ENCODE data around the gene IL1R1.

Gene IL1R1

DNA sequence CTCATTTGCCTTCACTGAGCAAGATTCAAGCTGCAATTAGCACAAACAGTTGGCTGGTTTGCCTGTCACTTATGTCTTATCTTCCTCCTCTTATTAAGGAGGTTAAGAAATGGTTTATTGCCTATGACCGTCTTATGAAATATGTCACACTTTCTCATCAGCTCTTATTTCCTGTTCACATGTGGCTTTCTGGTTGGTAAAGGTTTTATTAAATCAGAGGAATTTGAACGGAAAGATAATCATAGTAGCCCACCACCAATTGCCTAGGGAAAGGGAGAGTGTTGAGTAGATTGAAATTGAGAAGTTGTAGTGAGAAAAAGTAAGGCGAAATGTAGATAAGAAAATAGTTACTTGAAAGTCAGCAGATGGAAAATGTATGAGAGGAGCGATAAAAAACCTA, 4.2 kb upstream of the IL1R1 start:
- no peak for DNase-seq (ENCODE audit: low spot score)

DNA sequence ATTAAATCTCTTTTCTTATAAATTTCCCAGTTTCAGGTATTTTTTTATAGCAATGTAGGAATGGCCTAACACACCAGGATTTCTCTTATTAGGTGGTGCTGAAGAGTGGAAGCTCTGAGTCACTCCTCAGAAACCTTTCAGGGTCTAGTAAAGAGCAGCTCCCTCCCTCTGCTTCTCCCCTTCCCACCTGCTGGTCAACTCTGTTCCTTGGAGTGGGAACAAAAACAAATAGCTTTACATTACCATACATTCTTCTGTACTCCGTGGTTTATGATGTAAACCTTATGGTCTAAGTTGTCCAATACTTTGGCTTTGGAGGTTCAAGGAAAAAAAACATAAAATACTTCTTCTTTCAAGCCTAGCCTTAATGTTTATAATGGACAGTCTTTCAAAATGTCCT, 2.7 kb upstream of the IL1R1 start:
- DNase-seq (ENCODE audit: low spot score), result no peak

DNA sequence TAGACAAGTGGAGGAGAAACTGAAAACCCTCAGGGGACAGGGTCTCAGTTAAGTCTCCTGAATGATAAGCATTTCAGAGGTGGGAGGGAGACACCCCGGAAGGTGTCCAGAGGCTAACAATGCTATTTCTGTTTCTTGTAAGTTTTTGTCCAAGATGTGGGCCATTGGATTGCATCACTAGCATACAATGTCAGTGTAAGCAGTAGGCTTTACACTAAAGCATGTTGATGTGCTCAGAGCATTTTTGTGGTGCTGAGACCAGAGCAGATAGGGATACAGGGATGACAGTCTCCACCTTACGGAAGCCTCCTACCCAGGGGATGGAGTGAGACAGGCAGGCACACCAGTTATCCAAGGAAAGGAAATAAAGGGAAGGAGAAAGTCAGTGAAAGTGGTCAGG, 2.2 kb upstream of the IL1R1 start:
- no peak for DNase-seq (ENCODE audit: low spot score)

DNA sequence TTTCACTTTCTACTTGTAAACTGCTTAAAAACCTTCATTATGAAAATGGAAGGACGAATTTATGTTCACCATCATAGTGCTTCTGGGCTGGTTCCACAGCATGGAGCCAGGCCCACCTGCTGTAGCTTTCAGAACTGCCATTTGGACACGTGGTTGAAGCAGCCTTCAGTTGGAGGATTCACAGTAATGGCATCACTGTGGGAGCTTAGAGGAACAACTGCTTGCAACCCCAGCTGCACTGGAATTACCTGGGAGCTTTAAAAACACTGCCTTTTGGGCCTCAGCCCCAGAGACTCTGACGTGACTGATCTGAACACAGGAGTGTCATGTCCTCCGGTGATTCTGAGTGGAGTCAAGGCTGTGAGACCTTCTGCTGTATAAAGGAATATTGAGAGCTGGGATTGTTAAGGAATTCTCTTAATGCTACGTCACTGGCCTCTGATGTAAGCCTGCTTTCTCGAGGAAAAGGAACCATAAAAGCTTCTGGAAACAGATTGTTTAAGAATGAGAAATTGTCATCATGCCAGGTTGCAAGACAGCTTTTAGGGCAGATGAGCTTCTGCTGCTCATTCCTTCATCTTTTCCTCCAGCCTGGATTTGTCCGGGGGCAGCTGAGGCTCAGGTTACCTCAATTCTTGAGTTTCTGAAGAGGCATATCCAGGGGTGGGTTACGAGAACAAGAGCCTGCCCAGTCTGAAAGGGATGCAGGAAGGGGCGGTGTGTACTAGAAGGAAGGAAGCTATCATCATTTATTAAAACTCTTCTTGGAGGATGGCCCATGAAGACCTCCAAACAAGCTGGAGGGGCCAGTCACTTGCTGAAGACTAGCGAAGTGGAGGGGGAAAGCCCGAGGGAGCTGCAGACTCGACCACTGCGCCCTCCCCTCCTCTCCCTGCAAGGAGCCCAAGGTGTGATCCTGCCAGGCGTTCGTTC, 1.3 kb upstream of the IL1R1 start:
- peak; percentile 76 for DNase-seq (ENCODE audit: low spot score)

DNA sequence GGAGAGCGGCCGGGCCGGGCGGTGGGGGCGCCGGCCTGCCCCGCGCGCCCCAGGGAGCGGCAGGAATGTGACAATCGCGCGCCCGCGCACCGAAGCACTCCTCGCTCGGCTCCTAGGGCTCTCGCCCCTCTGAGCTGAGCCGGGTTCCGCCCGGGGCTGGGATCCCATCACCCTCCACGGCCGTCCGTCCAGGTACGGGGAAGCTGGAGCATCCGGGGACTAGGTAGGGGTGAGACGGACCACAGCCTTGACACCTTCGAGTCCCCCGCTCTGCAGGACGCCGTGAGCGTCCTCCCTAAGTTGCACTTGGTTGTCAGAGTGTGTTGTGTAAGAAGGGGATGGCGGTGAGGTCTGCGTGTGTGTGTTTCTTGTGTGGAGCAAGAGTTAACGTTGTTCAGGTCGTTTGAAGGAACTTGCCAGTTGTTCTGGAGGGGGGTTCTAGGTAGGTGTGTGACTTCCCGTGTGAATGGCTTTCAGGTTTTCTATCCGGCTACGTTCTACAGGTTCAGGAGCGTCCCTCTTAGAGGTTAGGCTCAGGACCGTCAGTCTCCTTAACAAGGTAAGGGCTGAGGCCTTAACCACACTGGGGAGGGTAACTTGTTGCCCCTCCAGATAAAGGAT, 393 bp downstream of the IL1R1 start:
- DNase-seq (ENCODE audit: low spot score), result no peak

DNA sequence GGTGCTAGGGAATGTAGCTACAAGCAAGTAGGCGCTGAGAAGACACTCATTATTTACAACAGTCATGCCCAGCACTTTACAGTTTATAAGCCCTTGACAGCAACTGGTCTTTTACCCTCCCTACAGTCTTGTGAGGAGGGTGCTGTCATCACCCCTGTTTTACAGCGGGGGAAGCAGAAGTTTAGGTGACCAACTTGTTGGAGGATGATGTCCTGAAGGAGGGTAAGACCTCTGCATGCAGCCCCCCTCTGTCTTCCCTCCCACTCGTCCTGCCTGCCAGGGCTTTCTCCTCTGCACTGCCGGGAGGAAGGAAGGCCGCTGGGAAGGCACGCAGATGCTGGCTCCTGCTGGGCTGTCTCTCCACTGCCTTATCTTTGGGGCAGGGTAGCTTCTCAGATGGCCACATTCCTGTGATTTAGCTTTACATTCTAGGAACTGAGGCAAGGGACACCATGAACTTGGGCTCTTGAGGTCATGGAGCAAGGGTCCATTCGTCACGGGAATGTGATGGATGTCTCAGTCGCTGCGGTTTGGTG, 972 bp downstream of the IL1R1 start:
- peak; percentile 57 for DNase-seq (ENCODE audit: low spot score)

DNA sequence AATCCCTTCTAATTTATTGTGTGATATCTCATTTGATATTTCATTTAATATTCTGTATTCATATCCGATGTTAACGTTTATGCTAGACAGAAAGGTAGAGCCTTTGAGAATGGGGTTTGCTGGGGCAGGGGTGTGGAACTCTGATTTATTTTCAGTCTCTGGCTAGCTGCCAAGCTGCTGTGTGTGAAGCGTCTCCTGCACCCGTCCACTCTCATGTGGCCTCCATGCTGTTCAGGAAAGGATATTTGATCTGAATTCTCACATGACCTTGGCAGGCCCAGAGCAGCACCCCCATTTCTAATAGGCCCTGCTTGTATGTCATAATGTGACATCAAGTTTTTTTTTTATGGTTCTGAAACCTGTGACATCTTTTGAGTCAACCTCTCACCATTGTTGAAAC, 1.6 kb downstream of the IL1R1 start:
- no peak for DNase-seq (ENCODE audit: low spot score)

DNA sequence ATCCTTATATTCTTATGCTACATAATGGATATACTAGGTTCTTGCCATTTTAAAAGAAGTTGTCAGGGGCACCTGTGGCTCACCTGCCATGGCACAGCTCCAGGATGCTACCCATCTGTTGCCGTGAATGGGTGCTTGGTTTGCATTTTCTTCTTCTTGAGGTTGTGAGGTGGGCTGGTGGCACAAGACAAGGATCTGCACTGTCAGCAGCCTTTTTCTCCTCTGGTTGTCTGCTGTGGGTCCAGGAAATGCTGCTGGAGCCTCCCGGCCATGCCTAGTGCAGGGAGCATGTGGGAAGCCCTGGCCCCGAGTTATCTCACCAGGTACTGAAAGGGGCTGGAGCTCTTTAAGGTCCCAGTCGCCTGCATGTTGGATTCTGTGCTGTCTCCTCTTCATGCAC, 2.6 kb downstream of the IL1R1 start:
- no peak for DNase-seq (ENCODE audit: low spot score)

DNA sequence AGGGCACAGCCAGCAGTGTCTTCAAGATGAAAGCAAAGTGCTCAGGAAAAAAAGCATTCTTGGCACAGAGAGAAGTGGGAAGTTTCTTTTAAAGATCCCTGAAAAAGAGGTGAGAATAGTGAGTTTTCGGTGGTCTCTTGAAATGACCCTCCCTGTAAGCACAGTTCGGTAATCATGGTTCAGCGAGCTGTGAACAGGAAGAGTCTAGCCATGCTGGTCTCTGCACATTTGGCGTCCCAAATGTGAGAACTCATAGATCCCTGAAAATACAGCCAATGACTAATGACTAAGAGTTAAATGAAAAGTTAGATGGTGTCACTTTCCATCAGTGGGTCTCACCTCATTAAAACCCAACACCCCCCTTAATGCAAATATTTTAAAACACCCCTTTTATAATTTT, 3.4 kb downstream of the IL1R1 start:
- DNase-seq (ENCODE audit: low spot score), result no peak

DNA sequence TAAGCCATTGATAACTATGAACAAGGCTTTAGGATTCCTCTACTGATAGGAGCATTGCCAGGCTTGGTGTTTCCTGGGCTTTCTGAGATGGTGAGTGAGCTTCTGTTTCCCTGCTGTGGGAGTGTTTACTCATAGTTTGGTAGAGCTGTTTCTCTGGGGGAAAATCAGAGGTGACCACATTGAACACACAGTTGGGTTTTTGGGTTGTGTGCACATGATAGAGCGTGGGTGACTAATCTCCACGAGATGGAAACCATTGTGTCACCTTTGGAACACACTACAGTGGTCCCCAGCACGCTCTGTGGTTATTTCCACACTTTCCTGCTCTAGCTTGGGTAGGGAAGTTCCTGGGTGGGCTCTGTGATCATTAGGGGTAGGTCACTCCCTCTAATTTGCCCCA, 5.4 kb downstream of the IL1R1 start:
- DNase-seq (ENCODE audit: low spot score), result no peak

DNA sequence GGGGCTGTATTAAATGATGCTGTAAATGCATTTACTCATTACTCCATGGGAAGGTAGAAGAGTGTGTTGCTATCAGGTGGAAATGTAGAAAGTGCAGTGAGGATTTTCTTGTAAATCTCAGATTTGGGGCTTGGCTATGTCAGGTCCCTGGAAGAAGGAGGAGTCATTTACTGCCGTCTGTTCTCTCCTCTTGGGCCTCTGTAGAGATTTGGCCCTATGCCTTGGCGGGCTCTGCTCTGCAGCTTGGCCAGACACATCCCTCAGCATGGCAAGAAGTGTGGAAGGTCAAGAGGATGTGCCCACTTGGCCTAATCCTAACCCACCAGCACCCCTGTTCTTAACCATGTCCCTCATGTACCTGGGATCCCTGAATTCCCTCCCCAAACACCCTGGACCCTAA, 6.7 kb downstream of the IL1R1 start:
- no peak for DNase-seq (ENCODE audit: low spot score)

DNA sequence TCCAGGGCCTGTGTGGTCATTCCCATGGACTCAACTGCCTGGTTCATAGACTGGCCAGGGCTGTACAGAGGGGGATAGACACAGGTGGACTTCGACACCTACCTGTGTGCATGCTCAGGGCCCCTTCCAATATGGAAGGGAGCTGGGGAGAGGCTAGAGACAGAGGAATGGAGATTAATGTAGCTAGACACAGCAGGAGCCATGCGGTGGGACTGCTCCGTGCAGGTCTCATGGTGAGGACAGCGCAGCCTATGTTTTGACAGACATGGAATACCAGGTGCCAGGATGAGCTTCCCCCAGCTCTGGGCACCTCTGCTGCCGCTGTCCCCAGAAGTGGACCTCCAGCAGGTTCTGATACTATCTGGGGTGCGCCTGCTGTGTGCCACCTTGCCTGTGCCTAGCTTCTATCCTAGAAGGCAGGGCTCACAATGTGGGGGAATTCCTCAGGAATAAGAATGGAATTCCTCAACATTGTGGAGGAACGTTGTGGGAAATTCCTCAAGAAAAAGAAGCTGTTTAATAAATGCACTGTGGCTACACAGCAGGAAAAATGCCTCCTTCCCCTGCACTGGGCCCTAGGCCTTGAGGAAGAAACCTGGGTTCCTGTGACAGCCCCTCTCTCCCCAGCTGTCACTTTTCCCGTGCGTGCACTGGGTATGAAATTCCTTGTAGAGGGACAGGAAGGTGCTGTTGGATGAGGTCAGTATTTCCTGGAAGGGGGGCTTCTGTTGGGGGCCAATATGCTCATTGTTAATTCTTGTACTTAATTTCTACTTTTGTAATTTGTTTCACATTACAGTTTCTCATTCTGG, 7.3 kb downstream of the IL1R1 start:
- no peak for DNase-seq (ENCODE audit: low spot score)

DNA sequence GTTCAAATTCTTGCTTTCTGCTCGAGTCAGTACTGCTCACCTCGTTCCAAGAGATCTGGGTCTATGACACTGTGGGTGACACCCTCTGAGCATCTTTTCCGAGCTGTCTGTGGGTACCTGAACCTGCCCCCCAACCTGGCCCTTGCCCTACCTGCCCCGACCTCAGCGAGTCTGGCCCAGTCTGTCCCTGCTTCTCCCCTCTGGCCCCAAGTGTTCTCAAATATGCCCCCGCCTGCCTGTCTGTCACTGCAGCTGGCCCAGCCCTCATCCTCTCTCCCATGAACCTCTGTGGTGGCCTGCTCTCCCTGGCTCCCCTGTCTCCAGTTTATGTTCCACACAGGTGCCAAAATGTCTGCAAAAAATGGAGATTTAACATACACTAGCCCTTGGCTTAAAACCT, 11.8 kb downstream of the IL1R1 start:
- no peak for DNase-seq (ENCODE audit: low spot score)

DNA sequence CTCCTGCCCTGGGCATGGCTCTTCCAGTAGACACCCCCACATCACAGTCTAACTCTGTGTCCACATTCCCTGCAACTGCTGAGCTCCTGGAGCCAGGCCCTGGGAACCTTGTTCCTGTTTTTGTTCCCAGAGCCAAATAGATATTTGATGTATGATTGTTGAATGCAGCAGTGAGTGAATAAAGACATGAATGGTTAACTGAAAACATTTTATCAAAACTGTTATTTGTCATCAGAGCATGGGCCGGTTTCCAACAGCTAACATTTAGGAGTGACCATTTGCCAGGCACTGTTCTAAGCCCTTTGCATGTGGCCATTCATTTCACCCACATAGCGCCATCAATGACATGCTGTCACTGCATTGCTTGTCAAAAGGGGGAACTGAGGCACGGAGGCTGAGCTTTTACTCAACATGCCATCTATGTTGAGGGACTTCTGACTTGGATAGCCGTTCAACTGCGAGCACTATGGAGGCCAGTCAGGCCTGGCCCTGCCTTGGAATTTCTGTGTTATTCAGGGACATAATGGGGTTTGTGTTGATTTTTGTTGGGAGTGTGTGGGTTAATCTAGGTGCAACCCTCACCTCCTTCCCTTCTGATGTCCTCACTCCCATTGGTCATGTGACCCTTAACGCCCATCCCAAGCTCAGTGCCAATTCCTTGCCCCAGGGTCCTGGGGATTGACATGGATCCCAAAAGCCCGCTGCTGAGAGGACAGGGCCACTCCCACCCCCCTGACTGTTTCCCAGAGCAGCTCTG, 12.6 kb downstream of the IL1R1 start:
- no peak for DNase-seq (ENCODE audit: low spot score)

DNA sequence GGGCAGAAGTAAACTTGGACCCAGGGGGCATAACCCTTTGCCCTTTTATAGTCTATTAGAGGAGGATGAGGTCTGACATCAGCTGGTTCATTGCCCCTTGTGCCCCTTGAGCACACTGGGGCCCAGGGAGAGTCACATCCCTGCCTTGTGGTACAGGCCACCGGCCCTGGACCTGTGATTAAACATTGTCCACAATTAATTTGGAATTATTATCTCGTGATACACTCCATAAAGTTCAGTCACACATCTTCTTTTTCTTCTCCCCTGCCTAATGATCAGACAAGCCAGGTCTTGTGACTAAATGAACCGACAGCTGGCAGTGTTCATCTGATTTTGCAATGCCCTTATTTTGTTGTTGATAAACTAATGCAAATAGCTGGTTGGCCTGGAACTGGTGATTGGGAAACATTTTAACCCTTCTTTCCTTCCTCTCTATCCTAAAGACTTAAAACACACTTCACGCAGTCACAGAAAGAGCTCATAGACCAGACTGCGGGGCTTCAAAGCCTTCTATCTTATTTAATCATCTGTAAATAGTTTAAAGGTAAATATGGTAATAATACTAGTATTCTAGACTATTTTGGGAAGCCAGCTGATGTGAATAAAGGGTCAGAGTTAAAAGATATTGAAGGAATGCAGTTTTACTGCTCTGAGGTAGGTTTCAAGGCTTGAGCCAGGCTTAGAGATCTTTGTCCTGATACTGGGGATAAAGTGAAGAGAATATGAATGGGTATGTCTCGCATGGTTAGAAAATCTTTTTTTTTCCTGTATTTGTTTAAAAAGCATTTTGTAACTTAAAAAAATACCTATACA, 13.4 kb downstream of the IL1R1 start:
- DNase-seq (ENCODE audit: low spot score), result peak; percentile 49

DNA sequence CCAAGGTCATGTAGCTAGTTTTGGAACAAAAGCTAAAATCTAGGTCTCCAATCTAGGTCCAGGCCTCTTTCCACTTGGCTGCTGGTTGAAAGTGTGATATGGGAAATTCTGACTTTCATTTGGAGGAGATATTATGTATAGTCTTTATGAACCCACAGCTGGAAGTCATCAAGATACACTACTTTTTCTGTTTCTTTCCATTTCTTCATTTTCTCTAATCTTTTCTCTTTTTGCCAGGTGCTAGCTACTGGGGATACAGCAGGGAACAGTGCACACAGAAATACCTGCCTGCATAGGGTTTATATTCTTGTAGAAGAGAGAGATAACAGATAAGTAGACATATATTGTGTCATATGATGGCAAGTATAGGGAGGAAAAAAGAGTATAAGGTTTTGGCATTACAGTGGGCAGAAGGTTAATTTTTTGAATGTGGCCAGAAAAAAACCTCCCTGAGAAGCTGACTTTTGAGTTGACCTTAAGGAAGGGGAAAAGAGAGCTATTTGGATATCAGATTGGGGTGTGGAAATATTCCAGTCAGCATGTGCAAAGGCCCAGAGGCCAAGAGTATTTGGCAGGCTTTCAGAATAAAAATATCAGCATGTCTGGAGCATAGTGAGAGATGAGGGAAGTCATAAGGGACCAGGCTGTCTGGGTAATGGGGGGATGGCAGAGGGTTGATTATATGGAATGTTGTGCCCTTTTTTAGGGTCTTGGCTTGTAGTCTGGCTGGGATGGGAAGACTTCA, 15.6 kb downstream of the IL1R1 start:
- no peak for DNase-seq (ENCODE audit: low spot score)

DNA sequence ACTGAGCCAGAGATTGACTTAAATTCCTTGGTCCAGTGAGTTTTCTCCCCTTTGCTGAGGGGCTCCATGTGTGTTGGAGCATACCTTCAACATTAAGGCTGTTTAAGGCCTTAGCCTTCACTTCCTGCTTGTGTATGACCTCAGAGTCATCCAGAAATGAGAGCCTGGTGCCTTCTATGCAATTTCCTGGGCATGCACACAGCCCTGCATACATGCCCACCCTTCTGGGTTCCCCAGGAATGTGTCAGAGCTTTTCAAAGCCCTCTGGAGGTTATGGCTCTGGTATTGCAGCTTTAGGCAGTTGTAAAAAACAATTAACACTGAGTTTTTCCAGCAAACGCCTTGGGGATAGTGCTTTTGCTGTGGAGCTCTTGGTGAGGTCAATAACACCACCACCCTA, 16.7 kb downstream of the IL1R1 start:
- DNase-seq (ENCODE audit: low spot score), result no peak

DNA sequence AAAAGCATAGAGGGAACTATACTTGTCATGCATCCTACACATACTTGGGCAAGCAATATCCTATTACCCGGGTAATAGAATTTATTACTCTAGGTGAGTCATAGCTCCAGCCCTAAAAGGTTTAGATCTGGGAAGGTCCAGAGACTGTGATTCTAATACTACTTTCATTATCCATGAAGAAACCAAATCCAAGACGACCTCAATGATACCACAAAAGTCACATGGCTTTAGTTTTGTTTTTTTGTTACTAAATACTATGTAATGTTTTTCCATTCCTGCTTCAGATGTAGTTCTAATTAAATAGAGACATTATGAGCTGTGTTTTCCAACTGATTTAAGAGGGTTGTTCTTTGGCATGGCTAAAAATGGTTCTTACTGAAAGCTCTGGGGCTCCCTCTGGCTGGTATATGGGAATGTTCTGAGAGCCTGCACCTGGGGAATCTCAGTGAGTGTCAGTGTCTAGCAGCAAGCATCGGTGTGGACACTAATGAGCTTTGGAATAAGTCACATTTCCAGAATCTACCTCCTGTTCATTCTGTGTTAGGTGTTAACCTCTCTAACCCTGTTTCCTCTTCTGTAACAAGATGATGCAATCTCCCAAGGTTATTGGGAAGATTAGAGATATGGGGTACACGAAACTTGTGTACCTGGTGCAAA, 23.8 kb downstream of the IL1R1 start:
- peak; percentile 51 for DNase-seq (ENCODE audit: low spot score)

DNA sequence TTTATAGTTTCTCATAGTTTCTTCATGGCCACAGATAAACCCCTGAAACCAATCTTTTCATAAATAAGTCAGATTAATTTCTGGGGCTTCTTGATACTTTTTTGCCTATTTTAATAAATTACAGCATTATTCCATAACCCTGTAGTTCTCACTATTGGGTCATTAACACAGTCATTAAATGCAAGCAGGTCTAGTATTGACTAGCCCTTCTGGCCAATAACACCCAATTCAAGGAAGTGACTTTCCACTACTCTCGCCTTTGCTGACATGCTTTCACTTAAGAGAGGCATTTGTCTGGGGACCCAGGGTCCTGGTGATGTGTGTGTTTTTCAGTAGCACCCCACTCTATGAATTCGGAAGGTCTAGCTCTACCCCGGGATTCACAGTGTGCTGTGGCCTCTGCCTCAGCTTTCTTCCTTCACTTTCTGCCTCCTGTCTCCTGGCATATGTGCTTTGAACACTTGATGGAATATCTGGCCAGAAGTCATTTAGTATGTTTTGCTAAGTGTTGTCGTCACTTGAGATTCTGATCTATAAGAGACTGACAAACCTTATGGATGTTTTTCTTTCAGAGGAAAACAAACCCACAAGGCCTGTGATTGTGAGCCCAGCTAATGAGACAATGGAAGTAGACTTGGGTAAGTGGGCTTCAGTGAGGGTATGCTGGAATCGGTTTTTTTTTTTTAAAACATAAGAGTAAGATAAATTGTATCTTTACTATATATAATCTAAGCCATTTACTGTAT, 25.7 kb downstream of the IL1R1 start:
- DNase-seq (ENCODE audit: low spot score), result no peak

Measured in GM03348 (cell line).